ENCODE measurements around the gene ALCAM.

Gene ALCAM

DNA sequence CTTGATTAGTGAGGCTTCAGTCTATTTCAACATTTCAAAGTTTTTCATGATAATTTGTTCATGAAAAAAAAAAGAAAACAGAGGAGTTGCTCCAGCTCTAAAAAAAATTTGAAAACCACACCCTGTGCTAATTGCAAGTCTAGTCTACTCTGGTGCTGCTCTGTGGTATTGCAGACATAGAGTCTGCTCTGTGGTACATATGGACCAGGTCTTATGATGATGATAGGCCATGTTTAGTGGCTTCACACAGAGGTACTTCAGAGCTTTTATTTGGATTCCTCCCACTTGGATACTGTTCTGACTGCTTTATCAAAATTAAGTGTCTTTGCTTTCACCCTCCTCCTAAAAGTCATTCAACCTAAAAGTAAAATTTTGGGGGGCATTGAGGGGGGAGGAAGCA is 160.8 kb downstream of the ALCAM start:
- Histone ChIP-seq H3K4me1 (ENCODE audit: insufficient read depth, insufficient read length) (no peaks in the 10 kb centered on the region), H3K36me3 (ENCODE audit: insufficient read depth, insufficient read length, low read length) (no peaks in the 10 kb centered on the region), H3K27me3 (ENCODE audit: insufficient read depth, insufficient read length) (no peaks in the 10 kb centered on the region), H3K9ac (ENCODE audit: insufficient read length, low read depth) (no peak overlapping the region), H3K9me3 (ENCODE audit: insufficient read depth, low read length) (no peaks in the 10 kb centered on the region), H3K4me3 (ENCODE audit: insufficient read length, low read depth) (no peak overlapping the region)
- no peak for DNase-seq (ENCODE audit: low read depth, low spot score)
- TF ChIP-seq ZNF274 (IDR thresholded peaks at IDR 0.05; ENCODE audit: low read depth, low read length) (no peak), SUZ12 (IDR thresholded peaks at IDR 0.05; ENCODE audit: extremely low read depth, insufficient read depth, insufficient read length) (no peak), YY1 (IDR thresholded peaks at IDR 0.05; ENCODE audit: insufficient read depth, insufficient read length) (no peak)

DNA sequence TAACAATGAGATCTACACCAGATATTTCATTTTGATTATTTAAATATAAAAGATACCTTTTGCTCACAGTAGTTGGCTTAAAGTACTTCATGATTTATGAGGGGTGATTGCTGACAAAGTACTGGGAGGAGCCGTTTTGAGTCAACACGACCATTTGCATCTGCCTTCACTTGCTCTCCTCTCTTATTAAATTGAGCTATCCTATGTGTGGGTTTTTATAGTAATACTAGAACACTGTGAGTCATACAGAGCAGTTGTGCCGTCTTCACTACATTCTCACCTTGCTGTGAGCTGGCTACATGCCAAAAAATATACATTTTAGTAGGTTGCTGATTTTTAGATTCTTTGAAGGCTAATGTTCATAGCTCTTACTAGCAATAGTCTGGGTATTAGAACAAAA is 161.2 kb downstream of the ALCAM start:
- no peak for DNase-seq (ENCODE audit: low read depth, low spot score)
- Histone ChIP-seq H3K36me3 (ENCODE audit: insufficient read depth, insufficient read length, low read length) (no peaks in the 10 kb centered on the region), H3K27me3 (ENCODE audit: insufficient read depth, insufficient read length) (no peaks in the 10 kb centered on the region), H3K4me3 (ENCODE audit: insufficient read length, low read depth) (no peak overlapping the region), H3K9ac (ENCODE audit: insufficient read length, low read depth) (no peak overlapping the region), H3K9me3 (ENCODE audit: insufficient read depth, low read length) (no peaks in the 10 kb centered on the region), H3K4me1 (ENCODE audit: insufficient read depth, insufficient read length) (no peaks in the 10 kb centered on the region)
- TF ChIP-seq SUZ12 (IDR thresholded peaks at IDR 0.05; ENCODE audit: extremely low read depth, insufficient read depth, insufficient read length): no peak
- no peak for TF ChIP-seq ZNF274 (IDR thresholded peaks at IDR 0.05; ENCODE audit: low read depth, low read length)
- TF ChIP-seq YY1 (IDR thresholded peaks at IDR 0.05; ENCODE audit: insufficient read depth, insufficient read length): no peak

DNA sequence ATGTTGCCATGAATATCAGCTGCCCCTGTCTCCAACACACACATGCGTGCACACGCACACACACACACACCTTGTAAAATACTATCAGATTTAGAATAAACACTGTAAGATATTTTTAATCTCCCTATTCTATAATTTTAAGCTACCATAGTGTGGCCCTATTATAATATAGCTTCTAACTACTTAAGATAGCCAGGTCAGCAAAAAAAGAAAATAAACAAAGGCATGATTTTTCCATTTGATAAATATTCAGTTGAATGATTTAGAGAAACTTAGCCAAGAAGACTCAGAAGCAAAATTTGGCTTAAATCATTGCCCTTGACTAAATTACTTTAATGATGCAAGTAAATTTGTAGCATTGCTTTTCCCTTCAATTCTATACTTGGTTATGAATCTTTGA is 162.2 kb downstream of the ALCAM start:
- H3K4me3 ChIP-seq (ENCODE audit: insufficient read length, low read depth): no peak overlapping the region
- no peak overlapping the region for H3K9ac ChIP-seq (ENCODE audit: insufficient read length, low read depth)
- TF ChIP-seq ZNF274 (IDR thresholded peaks at IDR 0.05; ENCODE audit: low read depth, low read length) (no peak), YY1 (IDR thresholded peaks at IDR 0.05; ENCODE audit: insufficient read depth, insufficient read length) (no peak), SUZ12 (IDR thresholded peaks at IDR 0.05; ENCODE audit: extremely low read depth, insufficient read depth, insufficient read length) (no peak)
- H3K36me3 ChIP-seq (ENCODE audit: insufficient read depth, insufficient read length, low read length): no peaks in the 10 kb centered on the region
- no peaks in the 10 kb centered on the region for H3K9me3 ChIP-seq (ENCODE audit: insufficient read depth, low read length)
- no peaks in the 10 kb centered on the region for H3K27me3 ChIP-seq (ENCODE audit: insufficient read depth, insufficient read length)
- no peak for DNase-seq (ENCODE audit: low read depth, low spot score)
- H3K4me1 ChIP-seq (ENCODE audit: insufficient read depth, insufficient read length): no peaks in the 10 kb centered on the region

DNA sequence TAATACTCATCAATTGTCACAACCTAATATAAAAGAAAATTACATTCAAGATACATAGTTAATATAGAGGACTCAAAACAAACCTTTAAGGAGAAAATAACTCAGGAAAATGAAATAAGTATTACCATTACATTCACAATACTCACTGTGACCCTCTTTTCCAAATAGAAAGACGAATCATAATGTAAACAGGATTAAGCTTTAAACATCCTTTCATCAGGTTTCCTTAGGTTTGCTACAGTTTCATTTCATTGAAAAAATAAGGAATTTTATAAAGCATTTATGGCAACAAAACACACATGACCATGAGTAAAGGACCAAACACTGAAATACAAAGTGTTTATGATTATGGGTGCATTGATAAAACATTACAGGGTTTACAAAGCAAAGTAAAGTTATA is 162.7 kb downstream of the ALCAM start:
- H3K4me1 ChIP-seq (ENCODE audit: insufficient read depth, insufficient read length): no peaks in the 10 kb centered on the region
- H3K4me3 ChIP-seq (ENCODE audit: insufficient read length, low read depth): no peak overlapping the region
- no peaks in the 10 kb centered on the region for H3K27me3 ChIP-seq (ENCODE audit: insufficient read depth, insufficient read length)
- H3K36me3 ChIP-seq (ENCODE audit: insufficient read depth, insufficient read length, low read length): no peaks in the 10 kb centered on the region
- no peak for DNase-seq (ENCODE audit: low read depth, low spot score)
- no peak overlapping the region for H3K9ac ChIP-seq (ENCODE audit: insufficient read length, low read depth)
- TF ChIP-seq YY1 (IDR thresholded peaks at IDR 0.05; ENCODE audit: insufficient read depth, insufficient read length) (no peak), ZNF274 (IDR thresholded peaks at IDR 0.05; ENCODE audit: low read depth, low read length) (no peak)
- no peaks in the 10 kb centered on the region for H3K9me3 ChIP-seq (ENCODE audit: insufficient read depth, low read length)

DNA sequence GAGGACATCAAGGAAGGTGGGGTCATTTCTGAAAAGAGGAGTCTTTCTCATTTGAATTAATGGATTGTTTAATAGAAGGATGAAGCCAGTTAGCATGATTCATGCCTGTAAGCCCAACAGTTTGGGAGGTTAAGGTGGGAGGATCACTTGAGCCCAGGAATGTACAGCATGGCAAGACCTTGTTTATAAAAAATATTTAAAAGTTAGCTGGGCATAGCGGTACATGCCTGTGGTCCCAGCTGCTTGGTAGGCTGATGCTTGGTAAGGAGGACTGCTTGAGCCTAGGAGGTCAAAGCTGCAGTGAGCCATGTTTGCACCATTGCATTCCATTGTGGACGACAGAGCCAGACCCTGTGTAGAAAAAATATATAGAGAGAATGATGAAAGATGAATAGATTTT is 165.5 kb downstream of the ALCAM start:
- Histone ChIP-seq H3K9ac (ENCODE audit: insufficient read length, low read depth) (no peak overlapping the region), H3K4me3 (ENCODE audit: insufficient read length, low read depth) (no peak overlapping the region), H3K27me3 (ENCODE audit: insufficient read depth, insufficient read length) (no peaks in the 10 kb centered on the region), H3K9me3 (ENCODE audit: insufficient read depth, low read length) (no peaks in the 10 kb centered on the region), H3K4me1 (ENCODE audit: insufficient read depth, insufficient read length) (no peaks in the 10 kb centered on the region), H3K36me3 (ENCODE audit: insufficient read depth, insufficient read length, low read length) (no peaks in the 10 kb centered on the region)
- DNase-seq (ENCODE audit: low read depth, low spot score): no peak
- no peak for TF ChIP-seq SUZ12 (IDR thresholded peaks at IDR 0.05; ENCODE audit: extremely low read depth, insufficient read depth, insufficient read length)
- TF ChIP-seq YY1 (IDR thresholded peaks at IDR 0.05; ENCODE audit: insufficient read depth, insufficient read length): no peak
- no peak for TF ChIP-seq ZNF274 (IDR thresholded peaks at IDR 0.05; ENCODE audit: low read depth, low read length)

DNA sequence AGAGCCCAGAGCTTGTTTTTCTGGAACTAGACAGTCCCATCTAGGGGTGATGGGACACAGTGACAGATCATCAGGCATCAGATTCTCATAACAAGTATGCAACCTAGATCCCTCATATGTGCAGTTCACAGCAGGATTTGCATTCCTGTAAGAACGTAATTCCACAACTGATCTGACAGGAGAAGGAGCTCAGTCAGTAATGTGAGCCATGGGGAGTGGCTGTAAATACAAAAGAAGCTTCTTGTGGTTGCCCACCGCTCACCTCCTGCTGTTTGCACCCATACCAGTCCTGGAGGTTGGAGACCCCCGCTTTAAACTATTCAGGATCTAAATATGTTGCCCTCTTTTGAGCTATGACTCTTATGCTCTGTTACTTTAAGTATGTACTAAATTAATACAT is 167.3 kb downstream of the ALCAM start:
- no peak for TF ChIP-seq YY1 (IDR thresholded peaks at IDR 0.05; ENCODE audit: insufficient read depth, insufficient read length)
- no peak for TF ChIP-seq ZNF274 (IDR thresholded peaks at IDR 0.05; ENCODE audit: low read depth, low read length)
- no peak for TF ChIP-seq SUZ12 (IDR thresholded peaks at IDR 0.05; ENCODE audit: extremely low read depth, insufficient read depth, insufficient read length)
- H3K9ac ChIP-seq (ENCODE audit: insufficient read length, low read depth): no peak overlapping the region
- no peaks in the 10 kb centered on the region for H3K9me3 ChIP-seq (ENCODE audit: insufficient read depth, low read length)
- no peak for DNase-seq (ENCODE audit: low read depth, low spot score)
- no peaks in the 10 kb centered on the region for H3K27me3 ChIP-seq (ENCODE audit: insufficient read depth, insufficient read length)
- H3K36me3 ChIP-seq (ENCODE audit: insufficient read depth, insufficient read length, low read length): no peaks in the 10 kb centered on the region
- no peak overlapping the region for H3K4me3 ChIP-seq (ENCODE audit: insufficient read length, low read depth)
- no peaks in the 10 kb centered on the region for H3K4me1 ChIP-seq (ENCODE audit: insufficient read depth, insufficient read length)

DNA sequence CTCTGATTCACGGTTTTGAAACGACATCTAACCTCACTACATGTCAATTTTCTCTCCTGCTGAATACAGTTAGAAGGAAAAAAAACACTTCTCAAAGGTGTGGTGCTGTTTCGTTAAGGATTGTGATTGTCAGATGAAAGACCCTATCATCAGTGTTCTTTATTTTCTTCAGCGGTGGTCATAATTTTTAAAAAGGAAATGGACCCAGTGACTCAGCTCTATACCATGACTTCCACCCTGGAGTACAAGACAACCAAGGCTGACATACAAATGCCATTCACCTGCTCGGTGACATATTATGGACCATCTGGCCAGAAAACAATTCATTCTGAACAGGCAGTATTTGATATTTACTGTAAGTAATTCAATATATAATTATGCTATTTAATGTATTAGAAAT is 167.8 kb downstream of the ALCAM start:
- no peak for DNase-seq (ENCODE audit: low read depth, low spot score)
- no peaks in the 10 kb centered on the region for H3K9me3 ChIP-seq (ENCODE audit: insufficient read depth, low read length)
- no peak overlapping the region for H3K9ac ChIP-seq (ENCODE audit: insufficient read length, low read depth)
- H3K4me3 ChIP-seq (ENCODE audit: insufficient read length, low read depth): no peak overlapping the region
- no peaks in the 10 kb centered on the region for H3K36me3 ChIP-seq (ENCODE audit: insufficient read depth, insufficient read length, low read length)
- H3K4me1 ChIP-seq (ENCODE audit: insufficient read depth, insufficient read length): no peaks in the 10 kb centered on the region
- no peak for TF ChIP-seq SUZ12 (IDR thresholded peaks at IDR 0.05; ENCODE audit: extremely low read depth, insufficient read depth, insufficient read length)
- TF ChIP-seq YY1 (IDR thresholded peaks at IDR 0.05; ENCODE audit: insufficient read depth, insufficient read length): no peak
- no peak for TF ChIP-seq ZNF274 (IDR thresholded peaks at IDR 0.05; ENCODE audit: low read depth, low read length)
- no peaks in the 10 kb centered on the region for H3K27me3 ChIP-seq (ENCODE audit: insufficient read depth, insufficient read length)

Measured in NT2/D1 (cell line).